ENCODE measurements around the gene PDCD6IP.

The PDCD6IP gene

GRCh38 chr3:33855884-33856546, 57.6 kb downstream of the PDCD6IP start:
- no peak overlapping the region for H3K27ac ChIP-seq (ENCODE audit: extremely low read depth, low read depth, low read length)
- CTCF ChIA-PET: no interaction called here
- POLR2A ChIA-PET: no interaction called here

More at GRCh38 chr3:33855884-33856546, 57.6 kb downstream of the PDCD6IP start:
- no peaks in the 10 kb centered on the region for H3K4me1 ChIP-seq (ENCODE audit: control insufficient read depth, insufficient read depth, low read length)
- H3K36me3 ChIP-seq (ENCODE audit: control insufficient read depth in 2 of 2, insufficient read depth in 1 of 2, low read length in 2 of 2): peaks cover 0 to 31% of the 10 kb centered on the region in 2 experiments; a peak in 2 of 3 replicates
- H3K4me3 ChIP-seq (ENCODE audit: low read depth, low read length): no peak overlapping the region
- TF ChIP-seq SCRT2 (tag by site-specific recombination; IDR thresholded peaks at IDR 0.05) (no peak), ZNF596 (tag by site-specific recombination; IDR thresholded peaks at IDR 0.05) (no peak), ZNF571 (tag by site-specific recombination; IDR thresholded peaks at IDR 0.05) (no peak), ZNF830 (tag by site-specific recombination; IDR thresholded peaks at IDR 0.05; ENCODE audit: low read depth) (no peak), ZNF677 (tag by site-specific recombination; IDR thresholded peaks at IDR 0.05) (no peak), ZNF792 (tag by site-specific recombination; IDR thresholded peaks at IDR 0.05) (no peak), OVOL3 (tag by site-specific recombination; IDR thresholded peaks at IDR 0.05) (no peak), ZNF76 (tag by site-specific recombination; IDR thresholded peaks at IDR 0.05; ENCODE audit: borderline replicate concordance, low read depth) (no peak), ZFP41 (tag by site-specific recombination; IDR thresholded peaks at IDR 0.05; ENCODE audit: borderline replicate concordance) (no peak), SP3 (tag by site-specific recombination; IDR thresholded peaks at IDR 0.05) (no peak), ZNF48 (tag by site-specific recombination; IDR thresholded peaks at IDR 0.05) (no peak), ZNF776 (tag by site-specific recombination; IDR thresholded peaks at IDR 0.05; ENCODE audit: borderline replicate concordance) (no peak), ZNF768 (tag by site-specific recombination; IDR thresholded peaks at IDR 0.05) (no peak), ZNF548 (tag by site-specific recombination; IDR thresholded peaks at IDR 0.05) (no peak), ZBTB8A (tag by site-specific recombination; IDR thresholded peaks at IDR 0.05) (no peak)
- TF ChIP-seq, protein P1, sequence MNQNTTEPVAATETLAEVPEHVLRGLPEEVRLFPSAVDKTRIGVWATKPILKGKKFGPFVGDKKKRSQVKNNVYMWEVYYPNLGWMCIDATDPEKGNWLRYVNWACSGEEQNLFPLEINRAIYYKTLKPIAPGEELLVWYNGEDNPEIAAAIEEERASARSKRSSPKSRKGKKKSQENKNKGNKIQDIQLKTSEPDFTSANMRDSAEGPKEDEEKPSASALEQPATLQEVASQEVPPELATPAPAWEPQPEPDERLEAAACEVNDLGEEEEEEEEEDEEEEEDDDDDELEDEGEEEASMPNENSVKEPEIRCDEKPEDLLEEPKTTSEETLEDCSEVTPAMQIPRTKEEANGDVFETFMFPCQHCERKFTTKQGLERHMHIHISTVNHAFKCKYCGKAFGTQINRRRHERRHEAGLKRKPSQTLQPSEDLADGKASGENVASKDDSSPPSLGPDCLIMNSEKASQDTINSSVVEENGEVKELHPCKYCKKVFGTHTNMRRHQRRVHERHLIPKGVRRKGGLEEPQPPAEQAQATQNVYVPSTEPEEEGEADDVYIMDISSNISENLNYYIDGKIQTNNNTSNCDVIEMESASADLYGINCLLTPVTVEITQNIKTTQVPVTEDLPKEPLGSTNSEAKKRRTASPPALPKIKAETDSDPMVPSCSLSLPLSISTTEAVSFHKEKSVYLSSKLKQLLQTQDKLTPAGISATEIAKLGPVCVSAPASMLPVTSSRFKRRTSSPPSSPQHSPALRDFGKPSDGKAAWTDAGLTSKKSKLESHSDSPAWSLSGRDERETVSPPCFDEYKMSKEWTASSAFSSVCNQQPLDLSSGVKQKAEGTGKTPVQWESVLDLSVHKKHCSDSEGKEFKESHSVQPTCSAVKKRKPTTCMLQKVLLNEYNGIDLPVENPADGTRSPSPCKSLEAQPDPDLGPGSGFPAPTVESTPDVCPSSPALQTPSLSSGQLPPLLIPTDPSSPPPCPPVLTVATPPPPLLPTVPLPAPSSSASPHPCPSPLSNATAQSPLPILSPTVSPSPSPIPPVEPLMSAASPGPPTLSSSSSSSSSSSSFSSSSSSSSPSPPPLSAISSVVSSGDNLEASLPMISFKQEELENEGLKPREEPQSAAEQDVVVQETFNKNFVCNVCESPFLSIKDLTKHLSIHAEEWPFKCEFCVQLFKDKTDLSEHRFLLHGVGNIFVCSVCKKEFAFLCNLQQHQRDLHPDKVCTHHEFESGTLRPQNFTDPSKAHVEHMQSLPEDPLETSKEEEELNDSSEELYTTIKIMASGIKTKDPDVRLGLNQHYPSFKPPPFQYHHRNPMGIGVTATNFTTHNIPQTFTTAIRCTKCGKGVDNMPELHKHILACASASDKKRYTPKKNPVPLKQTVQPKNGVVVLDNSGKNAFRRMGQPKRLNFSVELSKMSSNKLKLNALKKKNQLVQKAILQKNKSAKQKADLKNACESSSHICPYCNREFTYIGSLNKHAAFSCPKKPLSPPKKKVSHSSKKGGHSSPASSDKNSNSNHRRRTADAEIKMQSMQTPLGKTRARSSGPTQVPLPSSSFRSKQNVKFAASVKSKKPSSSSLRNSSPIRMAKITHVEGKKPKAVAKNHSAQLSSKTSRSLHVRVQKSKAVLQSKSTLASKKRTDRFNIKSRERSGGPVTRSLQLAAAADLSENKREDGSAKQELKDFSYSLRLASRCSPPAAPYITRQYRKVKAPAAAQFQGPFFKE (tag by site-specific recombination; IDR thresholded peaks at IDR 0.05; ENCODE audit: borderline replicate concordance): no peak
- TF ChIP-seq, protein P2, sequence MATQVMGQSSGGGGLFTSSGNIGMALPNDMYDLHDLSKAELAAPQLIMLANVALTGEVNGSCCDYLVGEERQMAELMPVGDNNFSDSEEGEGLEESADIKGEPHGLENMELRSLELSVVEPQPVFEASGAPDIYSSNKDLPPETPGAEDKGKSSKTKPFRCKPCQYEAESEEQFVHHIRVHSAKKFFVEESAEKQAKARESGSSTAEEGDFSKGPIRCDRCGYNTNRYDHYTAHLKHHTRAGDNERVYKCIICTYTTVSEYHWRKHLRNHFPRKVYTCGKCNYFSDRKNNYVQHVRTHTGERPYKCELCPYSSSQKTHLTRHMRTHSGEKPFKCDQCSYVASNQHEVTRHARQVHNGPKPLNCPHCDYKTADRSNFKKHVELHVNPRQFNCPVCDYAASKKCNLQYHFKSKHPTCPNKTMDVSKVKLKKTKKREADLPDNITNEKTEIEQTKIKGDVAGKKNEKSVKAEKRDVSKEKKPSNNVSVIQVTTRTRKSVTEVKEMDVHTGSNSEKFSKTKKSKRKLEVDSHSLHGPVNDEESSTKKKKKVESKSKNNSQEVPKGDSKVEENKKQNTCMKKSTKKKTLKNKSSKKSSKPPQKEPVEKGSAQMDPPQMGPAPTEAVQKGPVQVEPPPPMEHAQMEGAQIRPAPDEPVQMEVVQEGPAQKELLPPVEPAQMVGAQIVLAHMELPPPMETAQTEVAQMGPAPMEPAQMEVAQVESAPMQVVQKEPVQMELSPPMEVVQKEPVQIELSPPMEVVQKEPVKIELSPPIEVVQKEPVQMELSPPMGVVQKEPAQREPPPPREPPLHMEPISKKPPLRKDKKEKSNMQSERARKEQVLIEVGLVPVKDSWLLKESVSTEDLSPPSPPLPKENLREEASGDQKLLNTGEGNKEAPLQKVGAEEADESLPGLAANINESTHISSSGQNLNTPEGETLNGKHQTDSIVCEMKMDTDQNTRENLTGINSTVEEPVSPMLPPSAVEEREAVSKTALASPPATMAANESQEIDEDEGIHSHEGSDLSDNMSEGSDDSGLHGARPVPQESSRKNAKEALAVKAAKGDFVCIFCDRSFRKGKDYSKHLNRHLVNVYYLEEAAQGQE (tag by site-specific recombination; IDR thresholded peaks at IDR 0.05): no peak
- TF ChIP-seq, protein P3, sequence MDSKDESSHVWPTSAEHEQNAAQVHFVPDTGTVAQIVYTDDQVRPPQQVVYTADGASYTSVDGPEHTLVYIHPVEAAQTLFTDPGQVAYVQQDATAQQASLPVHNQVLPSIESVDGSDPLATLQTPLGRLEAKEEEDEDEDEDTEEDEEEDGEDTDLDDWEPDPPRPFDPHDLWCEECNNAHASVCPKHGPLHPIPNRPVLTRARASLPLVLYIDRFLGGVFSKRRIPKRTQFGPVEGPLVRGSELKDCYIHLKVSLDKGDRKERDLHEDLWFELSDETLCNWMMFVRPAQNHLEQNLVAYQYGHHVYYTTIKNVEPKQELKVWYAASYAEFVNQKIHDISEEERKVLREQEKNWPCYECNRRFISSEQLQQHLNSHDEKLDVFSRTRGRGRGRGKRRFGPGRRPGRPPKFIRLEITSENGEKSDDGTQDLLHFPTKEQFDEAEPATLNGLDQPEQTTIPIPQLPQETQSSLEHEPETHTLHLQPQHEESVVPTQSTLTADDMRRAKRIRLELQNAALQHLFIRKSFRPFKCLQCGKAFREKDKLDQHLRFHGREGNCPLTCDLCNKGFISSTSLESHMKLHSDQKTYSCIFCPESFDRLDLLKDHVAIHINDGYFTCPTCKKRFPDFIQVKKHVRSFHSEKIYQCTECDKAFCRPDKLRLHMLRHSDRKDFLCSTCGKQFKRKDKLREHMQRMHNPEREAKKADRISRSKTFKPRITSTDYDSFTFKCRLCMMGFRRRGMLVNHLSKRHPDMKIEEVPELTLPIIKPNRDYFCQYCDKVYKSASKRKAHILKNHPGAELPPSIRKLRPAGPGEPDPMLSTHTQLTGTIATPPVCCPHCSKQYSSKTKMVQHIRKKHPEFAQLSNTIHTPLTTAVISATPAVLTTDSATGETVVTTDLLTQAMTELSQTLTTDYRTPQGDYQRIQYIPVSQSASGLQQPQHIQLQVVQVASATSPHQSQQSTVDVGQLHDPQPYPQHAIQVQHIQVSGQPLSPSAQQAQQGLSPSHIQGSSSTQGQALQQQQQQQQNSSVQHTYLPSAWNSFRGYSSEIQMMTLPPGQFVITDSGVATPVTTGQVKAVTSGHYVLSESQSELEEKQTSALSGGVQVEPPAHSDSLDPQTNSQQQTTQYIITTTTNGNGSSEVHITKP (tag by site-specific recombination; IDR thresholded peaks at IDR 0.05): no peak
- TF ChIP-seq, protein P4, sequence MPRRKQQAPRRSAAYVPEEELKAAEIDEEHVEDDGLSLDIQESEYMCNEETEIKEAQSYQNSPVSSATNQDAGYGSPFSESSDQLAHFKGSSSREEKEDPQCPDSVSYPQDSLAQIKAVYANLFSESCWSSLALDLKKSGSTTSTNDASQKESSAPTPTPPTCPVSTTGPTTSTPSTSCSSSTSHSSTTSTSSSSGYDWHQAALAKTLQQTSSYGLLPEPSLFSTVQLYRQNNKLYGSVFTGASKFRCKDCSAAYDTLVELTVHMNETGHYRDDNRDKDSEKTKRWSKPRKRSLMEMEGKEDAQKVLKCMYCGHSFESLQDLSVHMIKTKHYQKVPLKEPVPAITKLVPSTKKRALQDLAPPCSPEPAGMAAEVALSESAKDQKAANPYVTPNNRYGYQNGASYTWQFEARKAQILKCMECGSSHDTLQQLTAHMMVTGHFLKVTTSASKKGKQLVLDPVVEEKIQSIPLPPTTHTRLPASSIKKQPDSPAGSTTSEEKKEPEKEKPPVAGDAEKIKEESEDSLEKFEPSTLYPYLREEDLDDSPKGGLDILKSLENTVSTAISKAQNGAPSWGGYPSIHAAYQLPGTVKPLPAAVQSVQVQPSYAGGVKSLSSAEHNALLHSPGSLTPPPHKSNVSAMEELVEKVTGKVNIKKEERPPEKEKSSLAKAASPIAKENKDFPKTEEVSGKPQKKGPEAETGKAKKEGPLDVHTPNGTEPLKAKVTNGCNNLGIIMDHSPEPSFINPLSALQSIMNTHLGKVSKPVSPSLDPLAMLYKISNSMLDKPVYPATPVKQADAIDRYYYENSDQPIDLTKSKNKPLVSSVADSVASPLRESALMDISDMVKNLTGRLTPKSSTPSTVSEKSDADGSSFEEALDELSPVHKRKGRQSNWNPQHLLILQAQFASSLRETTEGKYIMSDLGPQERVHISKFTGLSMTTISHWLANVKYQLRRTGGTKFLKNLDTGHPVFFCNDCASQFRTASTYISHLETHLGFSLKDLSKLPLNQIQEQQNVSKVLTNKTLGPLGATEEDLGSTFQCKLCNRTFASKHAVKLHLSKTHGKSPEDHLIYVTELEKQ (tag by site-specific recombination; IDR thresholded peaks at IDR 0.05; ENCODE audit: borderline replicate concordance): no peak
- no peaks in the 10 kb centered on the region for H3K9me3 ChIP-seq (ENCODE audit: control insufficient read depth, insufficient read depth, low read depth, low read length)
